ENCODE data around the gene EFCAB12.
"Not testable (repeated sequence)": the region's sequence is repeated elsewhere in the genome, so short reads cannot be mapped to it uniquely, and the experiment has no call there.

EFCAB12 gene

GRCh38 chr3:129418041-129418973 is 10.1 kb downstream of the EFCAB12 start:
- DNase-seq: no peak

GRCh38 chr3:129417326-129417725 is 11.1 kb downstream of the EFCAB12 start:
- DNase-seq: no peak

GRCh38 chr3:129416415-129416814 is 12.0 kb downstream of the EFCAB12 start:
- DNase-seq: no peak

DNA sequence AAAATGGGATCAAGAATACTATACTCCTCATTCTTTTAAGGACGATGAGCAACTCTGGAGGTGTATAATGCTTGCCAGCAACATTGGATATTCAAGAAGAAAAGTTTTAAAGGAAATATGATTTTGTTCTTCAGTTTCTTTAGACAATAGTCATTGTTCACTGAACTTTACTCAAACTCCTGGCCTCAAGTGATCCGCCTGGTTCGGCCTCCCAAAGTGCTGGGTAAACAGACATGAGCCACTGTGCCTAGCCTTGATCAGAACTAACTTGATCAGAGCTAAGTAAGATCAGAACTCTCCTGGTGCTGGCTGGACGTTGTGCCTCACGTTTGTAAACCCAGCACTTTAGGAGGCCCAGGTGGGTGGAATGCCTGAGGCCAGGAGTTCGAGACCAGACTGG is 12.6 kb downstream of the EFCAB12 start:
- no peak for DNase-seq

DNA sequence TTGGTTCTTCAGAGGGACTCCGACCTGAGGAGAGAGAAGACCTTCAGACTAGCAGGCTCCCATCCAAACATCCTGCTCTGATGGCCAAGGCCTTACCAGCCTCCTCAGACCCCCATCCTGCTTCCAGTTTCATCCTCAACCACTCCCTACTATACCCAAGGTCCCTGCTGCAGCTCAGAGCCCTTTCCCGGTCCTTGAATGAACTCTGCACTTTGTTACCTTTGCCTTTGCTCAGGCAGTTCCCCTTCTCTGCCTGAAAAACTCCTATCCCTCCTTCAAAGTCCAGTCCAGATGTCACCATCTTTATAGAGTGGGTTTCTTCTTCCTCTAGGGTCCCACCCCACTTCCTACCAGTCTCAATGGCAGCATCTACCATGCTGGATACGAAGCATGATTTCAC is 13.1 kb downstream of the EFCAB12 start:
- no peak for DNase-seq

- no peak for DNase-seq
These were observed 14.5 kb downstream of the EFCAB12 start for GRCh38 chr3:129413687-129414506.

GRCh38 chr3:129413238-129413637 is 15.2 kb downstream of the EFCAB12 start:
- not testable (repeated sequence) for DNase-seq

DNA sequence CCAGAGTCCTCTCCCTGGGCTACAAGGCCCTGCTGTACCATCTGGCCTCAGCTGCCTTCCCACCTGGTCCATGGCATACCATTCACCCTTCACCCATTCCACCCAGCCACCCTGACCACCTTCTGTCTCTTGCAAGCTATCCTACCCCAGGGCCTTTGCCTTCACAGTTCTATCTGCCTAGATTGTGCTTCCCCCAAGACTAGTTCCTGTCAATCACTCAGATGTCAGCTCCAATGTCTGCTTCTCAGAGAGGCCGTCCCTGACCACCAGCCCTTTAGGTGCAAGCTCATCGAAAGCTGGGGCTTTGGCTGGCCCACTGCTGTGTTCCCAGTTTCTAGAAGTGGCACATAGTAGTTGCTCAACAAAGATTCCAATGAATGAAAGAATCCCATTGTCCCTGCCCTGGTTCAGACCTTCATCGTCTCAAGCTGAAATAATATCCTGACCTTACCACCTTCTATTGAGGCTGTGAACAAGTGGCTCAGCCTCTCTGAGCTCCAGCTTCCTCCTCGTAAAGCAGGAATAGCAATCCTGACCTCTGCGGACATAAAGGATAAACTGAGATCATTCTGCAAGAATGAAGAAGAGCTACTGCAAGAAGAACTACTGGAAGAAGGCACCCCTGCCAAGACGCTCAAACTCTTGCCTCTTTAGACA is 15.8 kb downstream of the EFCAB12 start:
- no peak for DNase-seq

GRCh38 chr3:129410971-129411370 is 17.5 kb downstream of the EFCAB12 start:
- DNase-seq: no peak

GRCh38 chr3:129409541-129409940 is 18.9 kb downstream of the EFCAB12 start:
- DNase-seq: no peak

DNA sequence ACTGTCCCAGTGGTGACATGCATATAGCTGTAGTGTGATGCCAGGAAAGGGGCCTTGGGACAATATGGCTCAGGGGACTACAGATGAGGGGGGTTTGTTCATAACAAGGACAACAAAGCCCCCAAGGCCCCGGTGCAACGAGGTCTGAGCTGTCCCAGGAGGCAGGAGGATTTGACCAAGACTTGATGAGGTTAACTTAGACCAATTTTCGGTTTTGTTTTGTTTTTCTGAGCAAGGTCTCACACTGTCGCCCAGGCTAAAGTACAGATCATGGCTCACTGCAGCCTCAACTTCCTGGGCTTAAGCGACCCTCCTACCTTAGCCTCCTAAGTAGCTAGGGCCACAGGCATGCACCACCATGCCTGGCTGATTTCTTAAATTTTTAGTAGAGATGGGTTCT is 23.8 kb downstream of the EFCAB12 start:
- no peak for DNase-seq

- DNase-seq: no peak
These were observed 24.3 kb downstream of the EFCAB12 start for GRCh38 chr3:129404130-129404529.

DNA sequence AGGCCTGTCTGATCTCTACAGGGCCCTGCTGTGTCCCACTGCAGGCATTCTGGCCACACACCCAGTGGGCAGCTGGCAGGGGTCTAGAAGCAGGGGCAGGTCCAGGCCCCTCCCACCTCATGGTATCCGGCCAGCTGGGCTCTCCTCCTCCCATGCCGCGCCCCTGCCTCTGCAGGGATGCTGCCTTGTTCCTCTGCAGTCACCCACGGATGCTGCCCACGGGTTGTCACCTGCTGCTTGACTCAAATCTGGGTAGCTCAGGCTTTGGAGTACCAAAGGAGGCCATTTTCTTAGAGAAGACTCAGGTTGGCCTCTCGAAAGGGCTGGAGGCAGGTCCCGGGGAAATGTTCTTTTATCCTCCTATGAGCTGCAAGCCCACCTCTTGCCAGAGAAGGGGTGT is 25.0 kb downstream of the EFCAB12 start:
- no peak for DNase-seq

DNA sequence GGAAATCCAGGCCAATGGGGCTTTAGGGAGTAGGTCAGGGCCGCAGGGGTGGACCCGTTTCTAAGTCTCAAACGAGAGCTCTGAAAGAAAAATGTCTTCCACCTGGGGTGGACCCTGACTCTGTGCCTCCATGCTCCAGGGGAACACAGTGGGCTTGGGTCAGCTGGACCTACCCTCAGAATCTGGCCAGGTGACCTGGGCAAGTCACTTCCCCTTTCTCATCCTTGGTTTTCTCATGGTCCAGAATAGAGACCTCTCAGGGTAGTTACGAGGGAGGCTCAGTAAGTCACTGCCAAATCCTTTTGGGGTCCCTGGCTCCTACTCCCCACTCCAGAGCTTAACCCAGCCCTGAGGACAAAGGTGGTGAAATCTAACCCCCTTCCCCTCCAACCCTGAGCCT is 25.8 kb downstream of the EFCAB12 start:
- no peak for DNase-seq

- no peak for DNase-seq
These were observed 26.2 kb downstream of the EFCAB12 start for GRCh38 chr3:129402210-129402609.

GRCh38 chr3:129399895-129400357 is 28.5 kb downstream of the EFCAB12 start:
- no peak for DNase-seq

DNA sequence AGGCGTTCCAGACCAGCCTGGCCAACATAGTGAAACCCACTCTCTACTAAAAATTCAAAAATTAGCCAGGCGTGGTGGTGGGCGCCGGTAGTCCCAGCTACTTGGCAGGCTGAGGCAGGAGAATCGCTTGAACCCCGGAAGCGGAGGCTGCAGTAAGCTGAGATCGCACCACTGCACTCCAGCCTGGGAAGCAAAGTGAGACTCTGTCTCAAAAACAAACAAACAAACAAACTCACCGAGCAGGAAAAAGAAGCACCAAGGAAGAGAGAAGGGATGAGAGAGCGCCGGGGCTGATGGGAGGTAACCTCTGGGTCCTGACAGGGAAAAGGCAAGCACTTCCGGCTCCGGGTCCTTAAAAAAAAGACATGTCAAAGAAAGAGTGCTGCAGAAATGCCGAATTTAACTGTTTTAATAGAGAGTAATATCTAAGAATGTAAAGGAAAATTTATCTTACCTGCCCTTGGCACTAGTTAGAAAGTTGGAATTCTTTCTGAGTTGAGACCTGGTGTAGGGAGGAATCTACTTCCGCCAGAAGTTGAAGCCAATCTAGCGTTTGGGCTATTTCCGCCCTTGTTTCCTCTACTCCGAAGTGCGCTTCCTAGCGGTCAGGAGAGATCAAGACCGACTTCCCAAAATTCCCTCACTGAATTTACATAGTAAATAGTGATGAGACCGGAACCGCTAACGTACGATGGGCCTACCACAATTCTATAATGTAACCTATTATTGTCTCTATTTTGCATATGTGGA is 29.1 kb downstream of the EFCAB12 start:
- peak; percentile 80 for DNase-seq

- DNase-seq: peak; percentile 66
These were observed 29.7 kb downstream of the EFCAB12 start for GRCh38 chr3:129398803-129399144.

DNA sequence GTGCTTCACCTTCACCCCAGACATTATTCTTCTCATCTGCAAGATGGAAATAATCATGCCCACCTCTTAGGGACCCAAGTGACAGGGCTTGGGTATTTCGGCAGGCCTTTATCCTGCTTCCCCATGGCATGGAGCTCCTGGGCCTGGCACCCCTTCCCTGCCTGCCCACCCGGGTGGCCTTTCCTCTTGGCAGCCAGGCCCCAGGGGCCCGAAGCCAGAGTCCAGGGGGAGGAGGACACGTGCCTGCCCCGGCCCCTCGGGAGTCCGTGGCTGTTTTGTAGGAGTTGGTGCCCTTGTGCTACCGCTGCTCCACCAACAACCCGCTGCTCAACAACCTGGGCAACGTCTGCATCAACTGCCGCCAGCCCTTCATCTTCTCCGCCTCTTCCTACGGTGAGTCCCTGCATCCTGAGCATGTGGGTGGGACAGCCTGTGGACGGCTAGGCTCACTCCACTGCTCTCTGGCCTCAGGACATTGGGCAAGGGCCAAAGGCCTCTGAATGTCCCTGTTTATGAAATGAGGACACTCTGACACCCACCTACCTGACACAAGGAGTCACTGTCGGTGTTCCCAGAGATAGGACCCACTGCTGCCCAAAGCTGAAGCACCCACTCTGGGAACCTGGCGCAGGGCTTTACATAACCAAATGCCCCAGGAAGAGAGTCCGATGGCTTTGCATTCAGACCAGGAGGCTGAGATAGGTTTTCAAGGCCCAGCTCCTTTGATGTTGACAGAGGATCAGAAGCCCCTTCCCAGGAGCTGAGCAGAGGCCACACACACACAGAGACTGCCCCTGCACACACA is 34.5 kb downstream of the EFCAB12 start:
- DNase-seq: not testable (repeated sequence)

DNA sequence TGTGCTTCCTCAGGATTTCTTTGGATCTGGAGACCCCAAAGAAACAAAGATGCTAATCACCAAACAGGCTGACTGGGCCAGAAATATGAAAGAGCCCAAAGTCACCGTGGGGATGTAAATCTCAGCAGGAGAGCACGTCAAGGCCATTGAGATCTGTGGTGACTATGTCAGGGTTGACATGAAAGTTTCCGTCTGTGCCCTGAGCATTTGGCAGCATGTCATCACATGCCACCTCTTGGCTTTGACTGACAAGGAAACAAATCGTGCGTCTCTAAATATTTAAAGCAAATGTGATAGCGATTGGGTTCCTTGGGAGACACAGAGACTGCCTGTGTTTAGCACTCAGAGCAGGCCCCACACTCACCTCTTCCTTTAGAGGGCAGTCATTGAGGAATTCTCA is 35.2 kb downstream of the EFCAB12 start:
- DNase-seq: no peak

DNA sequence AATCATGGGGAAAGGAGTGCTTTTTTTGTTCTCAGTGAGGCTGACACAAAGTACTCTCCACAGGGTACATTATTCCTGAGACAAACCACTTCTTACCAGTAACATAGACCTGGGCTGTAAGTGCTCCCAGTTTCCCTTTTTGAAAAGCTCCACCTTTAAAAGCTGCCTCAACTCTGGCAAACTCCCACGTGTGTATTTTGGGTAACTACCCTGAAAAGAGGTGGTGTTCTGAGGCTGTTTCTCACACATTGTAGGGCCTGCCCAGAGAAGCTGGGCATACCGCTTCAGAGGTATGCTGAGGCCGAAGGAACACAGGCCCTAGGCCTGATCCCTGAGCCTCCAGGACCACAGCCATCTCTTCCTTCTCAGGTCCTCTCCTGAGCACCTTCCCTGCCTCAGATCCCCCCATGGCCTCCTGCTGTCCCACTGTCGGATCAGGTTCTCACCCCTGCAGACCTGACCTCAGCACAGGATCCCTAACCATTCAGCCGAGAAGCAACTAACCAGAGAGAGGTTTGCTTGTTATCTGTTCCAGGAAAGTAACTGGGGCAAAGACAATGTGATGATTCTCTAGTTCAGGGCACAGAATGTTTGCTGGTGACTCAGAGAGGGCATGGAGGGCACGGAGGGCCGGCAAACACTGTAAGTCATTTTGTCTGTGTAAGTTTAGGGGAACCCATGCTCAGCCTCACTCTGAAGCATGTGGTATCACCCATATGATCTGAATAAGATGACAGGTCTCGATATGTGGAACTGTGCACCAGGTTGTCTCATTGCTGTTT is 36.1 kb downstream of the EFCAB12 start:
- not testable (repeated sequence) for DNase-seq
